Endometrial microvascular endothelial cells (primary cell): ENCODE results near the gene MED26. TPM values are rescaled to one million over a fixed set of nuclear protein-coding genes. Genes with fewer than 3 reads are reported as not detected.

Experiments used
- in situ Hi-C: cut with HindIII; loops from 2 replicates; pipeline ENCODE4 v1.10.0; 2017; ENCODE audit warnings: low sequenced_read_pairs, low pct_unique_long_range_greater_than_20kb; ENCODE audit errors: inconsistent ontology term
- total RNA-seq: library from RNA; depleted of rRNA; stranded (reverse); fragments of >200 nt; gene quantifications from one replicate; pipeline ENCODE4 v1.2.3, GENCODE V29; 2015; ENCODE audit errors: inconsistent ontology term

The MED26 gene
- total RNA-seq, 1 donor from 2014 or later, result 8.5 TPM

- in situ Hi-C loops, result no loop called here
These were observed 7.4 kb downstream of the MED26 start for GRCh38 chr19:16620584-16620983.

DNA sequence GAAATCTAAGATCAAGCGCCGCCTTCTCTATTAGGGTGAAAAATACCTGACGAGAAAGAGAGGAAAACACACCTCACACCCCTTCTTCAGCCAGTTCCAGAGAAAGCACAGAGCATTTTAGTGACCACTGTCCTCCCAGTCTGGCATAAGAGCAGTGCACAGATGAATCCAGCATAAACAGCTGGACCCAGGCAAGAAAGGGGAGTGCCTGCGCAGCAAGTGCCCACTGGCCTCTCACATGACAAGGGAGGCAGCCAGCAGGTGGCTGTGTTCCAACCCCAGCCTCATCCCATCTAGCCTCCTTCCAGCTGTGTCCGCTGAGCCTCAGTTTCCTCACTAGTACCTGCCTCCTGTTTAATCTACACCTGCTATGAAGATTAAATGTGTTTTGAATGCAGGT, 8.0 kb downstream of the MED26 start:
- in situ Hi-C loops, result no loop called here

GRCh38 chr19:16619457-16619856, 8.5 kb downstream of the MED26 start:
- in situ Hi-C loops, result no loop called here

GRCh38 chr19:16618248-16618647, 9.8 kb downstream of the MED26 start:
- in situ Hi-C loops, result no loop called here

DNA sequence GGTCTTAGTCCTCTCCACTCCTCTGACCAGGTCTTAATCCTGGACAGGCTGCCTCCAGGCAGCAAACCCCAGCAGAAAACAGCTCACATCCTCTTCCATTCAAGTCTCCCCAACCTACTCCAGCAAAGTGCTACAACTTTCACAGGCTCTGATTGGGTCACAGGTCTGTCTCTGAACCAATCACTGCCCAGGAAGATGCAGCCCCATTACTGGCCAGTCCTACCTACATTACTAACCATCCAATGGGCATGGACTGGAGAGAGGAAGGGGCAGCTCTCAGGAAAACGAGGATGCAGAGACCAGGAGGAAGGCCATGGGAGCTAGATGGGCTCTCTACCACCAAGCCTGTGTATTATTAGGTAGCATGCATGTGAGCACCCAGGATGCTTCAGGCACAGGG, 12.2 kb downstream of the MED26 start:
- in situ Hi-C loops, result no loop called here

- in situ Hi-C loops, result no loop called here
These were observed 13.1 kb downstream of the MED26 start for GRCh38 chr19:16614941-16615340.

DNA sequence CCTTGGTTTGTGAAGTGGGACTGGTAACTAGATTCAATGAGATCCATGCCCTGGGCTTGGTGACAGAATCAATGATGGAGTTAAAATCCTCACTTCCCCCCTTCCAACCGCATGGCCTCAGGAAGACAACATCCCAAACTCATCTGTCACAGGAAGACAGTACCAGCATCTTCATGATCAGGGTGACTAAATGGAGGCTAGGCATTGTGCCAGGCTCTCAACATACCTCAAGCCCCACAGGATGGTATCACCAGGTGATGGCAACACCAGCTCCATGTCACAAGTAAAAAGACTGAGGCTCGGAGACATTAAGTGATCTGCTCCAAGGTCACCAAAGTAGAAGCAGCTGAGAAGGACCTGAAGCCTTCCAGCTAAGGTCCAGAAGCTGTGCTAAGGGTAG, 14.2 kb downstream of the MED26 start:
- in situ Hi-C loops, result no loop called here

GRCh38 chr19:16612636-16613035, 15.4 kb downstream of the MED26 start:
- in situ Hi-C loops, result no loop called here

GRCh38 chr19:16611121-16611520, 16.9 kb downstream of the MED26 start:
- in situ Hi-C loops, result no loop called here

DNA sequence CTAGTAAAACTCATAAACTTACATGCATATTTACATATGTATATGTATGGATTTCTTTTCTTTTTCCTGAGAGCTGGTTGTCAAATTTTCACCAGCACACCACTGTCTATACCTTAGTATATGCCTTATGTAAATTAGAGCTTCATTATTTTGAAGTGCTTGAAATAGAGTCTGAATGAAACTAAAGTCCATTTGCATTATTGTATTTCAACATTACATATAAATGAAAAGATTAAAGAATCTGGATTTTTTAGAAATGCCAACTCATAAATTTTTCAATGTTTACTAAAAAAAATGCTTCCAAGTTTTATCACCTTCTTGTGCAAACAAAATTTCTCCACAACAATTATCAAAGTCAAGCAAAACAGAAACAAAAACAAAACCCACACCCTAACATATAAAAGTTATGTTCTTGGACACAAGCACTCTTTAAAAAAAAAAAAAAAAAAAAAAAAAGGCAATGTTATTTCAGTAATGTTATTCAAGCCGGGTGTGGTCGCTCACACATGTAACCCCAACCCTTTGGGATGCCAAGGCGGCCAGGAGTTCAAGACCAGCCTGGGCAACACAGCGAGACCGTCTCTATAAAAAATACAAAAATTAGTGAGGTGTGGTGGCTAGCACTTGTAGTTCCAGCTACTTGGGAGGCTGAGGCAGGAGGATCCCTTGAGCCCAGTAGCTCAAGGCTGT, 18.3 kb downstream of the MED26 start:
- in situ Hi-C loops, result no loop called here

GRCh38 chr19:16608290-16608739, 19.7 kb downstream of the MED26 start:
- in situ Hi-C loops, result no loop called here

- in situ Hi-C loops, result no loop called here
These were observed 20.2 kb downstream of the MED26 start for GRCh38 chr19:16607819-16608218.

- in situ Hi-C loops, result no loop called here
These were observed 22.4 kb downstream of the MED26 start for GRCh38 chr19:16605553-16605994.

DNA sequence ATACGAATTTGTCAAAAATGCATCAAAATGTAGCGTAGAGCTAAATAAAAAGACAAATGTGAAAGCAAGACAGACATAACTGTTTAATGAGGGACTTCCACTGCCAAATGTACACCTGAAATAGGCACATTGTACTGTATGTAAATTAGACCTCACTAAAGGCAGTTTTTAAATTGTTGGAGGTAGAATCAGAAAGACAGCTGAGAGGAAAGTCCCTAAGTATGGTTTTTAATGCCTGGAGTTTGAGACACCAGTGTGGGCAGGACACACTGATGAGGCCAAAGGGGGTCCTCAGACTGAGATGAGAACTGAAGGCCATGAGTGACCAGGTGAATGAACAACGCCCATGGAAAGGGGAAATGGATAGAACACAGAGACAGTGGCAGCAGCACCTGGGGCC, 22.9 kb downstream of the MED26 start:
- in situ Hi-C loops, result no loop called here

DNA sequence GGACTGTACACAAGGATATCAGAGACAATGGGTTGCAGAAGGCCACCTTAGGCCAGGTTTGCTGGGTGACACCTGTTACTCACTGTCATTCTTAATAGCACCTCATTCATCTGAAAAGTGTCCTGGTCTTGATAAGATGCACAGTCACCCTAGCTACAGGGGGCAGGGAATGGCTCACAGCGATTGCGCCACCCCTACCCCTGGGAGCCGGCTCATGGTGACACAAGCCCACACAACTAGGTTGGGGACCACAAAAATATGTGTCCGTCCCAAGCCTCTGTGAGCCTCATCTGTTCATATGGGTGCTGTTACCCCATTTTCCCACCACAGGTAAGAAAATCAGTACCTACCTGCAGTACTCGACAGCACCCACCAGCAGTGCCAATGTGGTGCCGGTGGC, 23.4 kb downstream of the MED26 start:
- in situ Hi-C loops, result no loop called here

DNA sequence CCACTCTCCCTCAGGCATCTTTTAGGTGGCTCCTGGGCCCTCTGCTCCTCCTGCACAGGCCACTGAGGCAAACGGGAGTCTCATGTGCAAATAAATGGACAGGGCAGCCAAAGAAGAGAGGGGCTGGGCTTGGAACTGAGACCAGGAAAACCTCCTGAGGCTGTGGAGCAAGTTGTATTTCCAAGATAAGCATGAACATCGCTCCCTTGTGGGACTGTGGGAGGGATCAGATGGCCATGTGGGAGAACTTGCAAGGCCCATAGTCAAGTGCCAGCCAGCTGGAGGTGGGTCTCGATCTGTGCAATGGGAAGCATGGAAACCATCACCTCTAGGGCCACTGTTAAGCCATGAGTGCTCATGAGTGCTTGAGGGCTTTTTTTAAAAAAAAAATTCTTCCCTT, 24.9 kb downstream of the MED26 start:
- in situ Hi-C loops, result no loop called here

DNA sequence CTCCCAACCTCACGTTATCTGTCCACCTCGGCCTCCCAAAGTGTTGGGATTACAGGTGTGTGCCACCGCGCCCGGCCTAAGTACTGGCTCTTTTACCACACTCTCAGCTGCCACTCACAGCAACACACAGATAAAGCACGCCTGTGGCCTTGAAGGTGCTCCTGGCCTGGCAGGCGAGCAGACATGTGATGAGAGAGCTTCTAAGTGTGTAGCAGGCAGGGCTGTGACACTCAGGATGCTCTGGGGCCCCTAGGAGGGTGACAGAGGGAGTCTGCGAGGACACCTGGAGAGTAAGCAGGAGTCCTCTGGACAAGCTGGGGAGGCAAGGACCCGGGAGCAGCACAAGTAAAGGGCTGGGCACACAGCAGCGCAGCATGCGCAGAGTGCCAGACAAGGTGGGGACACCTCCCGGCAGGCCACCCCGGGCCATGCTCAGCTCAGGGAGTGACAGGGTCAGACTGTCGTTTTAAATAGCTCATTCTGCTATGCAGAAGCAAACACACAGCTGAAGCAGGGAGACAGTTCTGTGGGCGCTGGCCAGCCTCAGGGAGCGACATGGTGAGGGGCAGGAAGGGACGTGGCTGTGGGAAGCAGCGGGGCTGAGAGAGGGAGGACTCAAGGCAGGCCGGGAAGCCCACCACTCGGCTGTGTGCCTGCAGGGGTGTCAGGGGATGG, 26.5 kb downstream of the MED26 start:
- in situ Hi-C loops, result no loop called here

DNA sequence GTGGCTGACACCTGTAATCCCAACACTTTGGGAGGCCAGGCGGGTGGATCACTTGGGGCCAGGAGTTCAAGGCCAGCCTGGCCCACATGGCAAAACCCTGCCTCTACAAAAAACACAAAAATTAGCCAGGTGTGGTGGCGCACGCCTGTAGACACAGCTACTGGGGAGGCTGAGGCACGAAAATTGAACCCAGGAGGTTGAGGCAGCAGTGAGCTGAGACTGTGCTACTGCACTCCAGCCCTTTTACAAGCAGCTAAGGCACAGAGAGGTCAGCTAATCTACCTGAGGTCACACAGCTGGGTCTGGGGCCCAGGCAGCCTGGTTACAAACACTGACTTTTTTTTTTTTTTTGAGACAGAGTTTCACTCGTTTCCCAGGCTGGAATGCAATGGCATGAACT, 27.2 kb downstream of the MED26 start:
- in situ Hi-C loops, result no loop called here

- in situ Hi-C loops, result no loop called here
These were observed 28.2 kb downstream of the MED26 start for GRCh38 chr19:16599655-16600346.

DNA sequence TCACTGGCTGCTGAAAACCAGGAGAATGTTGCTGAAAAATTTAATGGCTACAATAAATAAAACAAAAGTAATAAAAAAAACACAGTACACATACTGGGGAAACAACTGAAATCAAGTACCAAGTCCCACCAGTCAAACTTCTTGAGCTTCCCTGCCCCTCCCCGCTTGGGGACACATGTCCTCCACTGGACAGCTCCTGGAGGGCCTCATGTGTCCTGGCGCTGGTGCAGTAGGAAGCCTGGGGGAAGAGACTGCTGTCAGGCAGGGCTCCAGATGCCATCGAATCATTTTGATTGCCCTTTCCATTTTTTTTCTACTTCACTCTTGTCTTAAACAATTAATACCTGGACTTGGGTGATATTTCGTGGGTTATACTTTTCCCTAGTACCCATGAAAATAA, 29.2 kb downstream of the MED26 start:
- in situ Hi-C loops, result no loop called here
